ENCODE measurements around the gene LYPD5.

Gene LYPD5

GRCh38 chr19:43783636-43784035 lies 18.6 kb downstream of the LYPD5 start:
- no peak for DNase-seq (ENCODE audit: low spot score)
- no peak for TF ChIP-seq CTCF (IDR thresholded peaks at IDR 0.05; ENCODE audit: extremely low read depth, insufficient read depth, missing control alignments)
- in situ Hi-C loops (cut with MboI; ENCODE audit: low pct_unique_long_range_greater_than_20kb, low sequenced_read_pairs, unreplicated experiment) = loop anchor here (5.0 kb wide), 1 partner anchor 36 kb away; no protein-coding TSS in a partner anchor

DNA sequence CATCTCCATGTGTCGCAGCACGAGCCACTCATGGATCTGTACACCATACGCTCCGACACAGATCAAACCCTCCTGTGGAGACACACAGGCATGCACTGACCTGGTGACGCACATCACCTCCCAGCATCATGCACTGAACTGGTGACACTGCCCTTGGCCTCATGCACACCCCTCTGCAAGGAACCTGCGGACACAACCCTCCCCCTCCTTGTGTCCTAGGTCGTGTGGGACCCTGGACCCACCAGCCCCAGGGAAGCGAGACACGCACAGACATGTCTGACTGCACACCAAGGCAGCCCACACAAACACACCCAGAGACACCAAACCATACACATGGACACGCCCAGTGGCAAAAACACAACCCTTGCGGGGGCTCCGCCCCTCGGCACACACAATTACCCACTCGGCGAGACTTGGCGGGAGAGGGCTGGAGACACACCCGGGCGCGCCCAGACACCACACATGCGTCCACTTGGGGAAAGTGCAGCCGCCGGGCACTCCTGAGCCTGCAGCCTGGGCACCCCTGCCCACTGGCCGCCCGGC lies 19.5 kb downstream of the LYPD5 start:
- in situ Hi-C loops (cut with MboI; ENCODE audit: low pct_unique_long_range_greater_than_20kb, low sequenced_read_pairs, unreplicated experiment) = loop anchor here (5.0 kb wide), 1 partner anchor 35 kb away; no protein-coding TSS in a partner anchor
- DNase-seq (ENCODE audit: low spot score) = no peak
- TF ChIP-seq CTCF (IDR thresholded peaks at IDR 0.05; ENCODE audit: extremely low read depth, insufficient read depth, missing control alignments) = no peak

DNA sequence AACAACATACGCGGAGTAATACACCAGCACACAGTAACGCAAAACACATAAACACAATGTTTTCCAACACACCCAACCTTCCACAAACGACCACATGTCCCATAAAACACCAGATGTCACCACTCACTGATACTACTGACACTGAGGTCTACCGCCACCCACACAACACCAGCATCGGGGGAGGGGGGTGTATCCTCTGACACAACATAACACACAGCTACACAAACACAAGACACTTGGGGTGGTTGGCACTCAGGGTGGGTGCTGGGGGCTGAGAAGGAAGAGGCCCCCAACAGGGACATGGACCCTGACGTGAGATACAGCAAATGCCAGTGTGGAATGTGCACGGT lies 20.0 kb downstream of the LYPD5 start:
- in situ Hi-C loops (cut with MboI; ENCODE audit: low pct_unique_long_range_greater_than_20kb, low sequenced_read_pairs, unreplicated experiment) = loop anchor here (5.0 kb wide), 1 partner anchor 35 kb away; no protein-coding TSS in a partner anchor
- TF ChIP-seq CTCF (IDR thresholded peaks at IDR 0.05; ENCODE audit: extremely low read depth, insufficient read depth, missing control alignments) = no peak
- DNase-seq (ENCODE audit: low spot score) = no peak

DNA sequence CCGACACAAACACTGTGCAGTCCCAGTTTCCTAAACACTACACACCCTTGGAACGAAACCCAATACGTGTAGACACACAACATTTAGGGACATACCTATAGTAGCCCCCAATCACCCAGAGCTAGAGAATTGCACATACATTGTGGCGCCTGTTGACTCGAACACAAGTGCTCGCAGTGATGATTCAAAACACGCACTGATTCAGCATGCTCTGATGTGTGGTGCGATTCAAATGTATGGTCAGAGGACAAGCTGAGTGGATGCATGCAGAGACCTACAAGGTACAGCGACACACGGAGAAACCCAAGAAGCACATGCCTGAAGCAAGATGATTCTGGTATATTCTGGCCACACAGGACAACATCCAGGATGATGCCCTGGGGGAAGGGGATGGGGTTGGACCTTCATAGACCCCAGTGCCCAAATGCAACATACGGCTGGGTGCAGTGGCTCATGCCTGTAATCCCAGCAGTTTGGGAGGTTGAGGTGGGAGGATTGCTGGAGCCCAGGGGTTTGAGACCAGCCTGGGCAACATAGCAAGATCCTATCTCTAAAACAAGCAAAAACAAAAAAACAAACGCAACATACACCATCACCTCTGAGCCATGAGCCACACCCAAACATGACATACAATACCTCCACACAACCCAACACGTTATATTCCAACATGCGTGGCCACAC lies 20.5 kb downstream of the LYPD5 start:
- in situ Hi-C loops (cut with MboI; ENCODE audit: low pct_unique_long_range_greater_than_20kb, low sequenced_read_pairs, unreplicated experiment) = loop anchor here (5.0 kb wide), 1 partner anchor 34 kb away; no protein-coding TSS in a partner anchor
- TF ChIP-seq CTCF (IDR thresholded peaks at IDR 0.05; ENCODE audit: extremely low read depth, insufficient read depth, missing control alignments) = no peak
- DNase-seq (ENCODE audit: low spot score) = peak; percentile 28

GRCh38 chr19:43780706-43781525 lies 21.3 kb downstream of the LYPD5 start, which contains the start of gene KCNN4:
KCNN4 (minus strand) TSS chr19:43780973; CDS start chr19:43780861, 112 bp downstream.
- peak; percentile 89 for DNase-seq (ENCODE audit: low spot score)
- in situ Hi-C loops (cut with MboI; ENCODE audit: low pct_unique_long_range_greater_than_20kb, low sequenced_read_pairs, unreplicated experiment) = loop anchor here (5.0 kb wide), 1 partner anchor 34 kb away; no protein-coding TSS in a partner anchor
- TF ChIP-seq CTCF (IDR thresholded peaks at IDR 0.05; ENCODE audit: extremely low read depth, insufficient read depth, missing control alignments) = no peak

GRCh38 chr19:43779820-43780219 lies 22.4 kb downstream of the LYPD5 start:
- in situ Hi-C loops (cut with MboI; ENCODE audit: low pct_unique_long_range_greater_than_20kb, low sequenced_read_pairs, unreplicated experiment) = loop anchor here (5.0 kb wide), 1 partner anchor 33 kb away; no protein-coding TSS in a partner anchor
- peak; percentile 52 for TF ChIP-seq CTCF (IDR thresholded peaks at IDR 0.05; ENCODE audit: extremely low read depth, insufficient read depth, missing control alignments)
- peak; percentile 84 for DNase-seq (ENCODE audit: low spot score)

All from GM13977 (cell line).